ENCODE data around the gene MED29.

- TF ChIP-seq CREB1 (CRISPR knock-in tag; IDR thresholded peaks at IDR 0.05; ENCODE audit: low read depth) (no peak), CTCF (conservative IDR thresholded peaks at IDR 0.05; ENCODE audit: low read depth in 2 of 2) (no peak), JUNB (IDR thresholded peaks at IDR 0.05; ENCODE audit: unreplicated experiment) (no peak), POLR2AphosphoS5 (IDR thresholded peaks at IDR 0.05; ENCODE audit: low read depth) (no peak), NANOG (IDR thresholded peaks at IDR 0.05; ENCODE audit: borderline replicate concordance) (no peak), EZH2phosphoT487 (IDR thresholded peaks at IDR 0.05; ENCODE audit: unreplicated experiment) (no peak), REST (IDR thresholded peaks at IDR 0.05; ENCODE audit: unreplicated experiment) (no peak), EZH2 (IDR thresholded peaks at IDR 0.05; ENCODE audit: low read depth, unreplicated experiment) (no peak), STAT1 (IDR thresholded peaks at IDR 0.05; ENCODE audit: unreplicated experiment) (no peak)
Measured at GRCh38 chr19:39347332-39348164, 43.6 kb upstream of the MED29 start.
